Measurements from ENCODE around the gene IQCC. TPM values are rescaled to one million over a fixed set of nuclear protein-coding genes. Genes with fewer than 3 reads are reported as not detected.
"Not testable (repeated sequence)": the region's sequence is repeated elsewhere in the genome, so short reads cannot be mapped to it uniquely, and the experiment has no call there.

Gene IQCC
- total RNA-seq = 1.1 TPM

DNA sequence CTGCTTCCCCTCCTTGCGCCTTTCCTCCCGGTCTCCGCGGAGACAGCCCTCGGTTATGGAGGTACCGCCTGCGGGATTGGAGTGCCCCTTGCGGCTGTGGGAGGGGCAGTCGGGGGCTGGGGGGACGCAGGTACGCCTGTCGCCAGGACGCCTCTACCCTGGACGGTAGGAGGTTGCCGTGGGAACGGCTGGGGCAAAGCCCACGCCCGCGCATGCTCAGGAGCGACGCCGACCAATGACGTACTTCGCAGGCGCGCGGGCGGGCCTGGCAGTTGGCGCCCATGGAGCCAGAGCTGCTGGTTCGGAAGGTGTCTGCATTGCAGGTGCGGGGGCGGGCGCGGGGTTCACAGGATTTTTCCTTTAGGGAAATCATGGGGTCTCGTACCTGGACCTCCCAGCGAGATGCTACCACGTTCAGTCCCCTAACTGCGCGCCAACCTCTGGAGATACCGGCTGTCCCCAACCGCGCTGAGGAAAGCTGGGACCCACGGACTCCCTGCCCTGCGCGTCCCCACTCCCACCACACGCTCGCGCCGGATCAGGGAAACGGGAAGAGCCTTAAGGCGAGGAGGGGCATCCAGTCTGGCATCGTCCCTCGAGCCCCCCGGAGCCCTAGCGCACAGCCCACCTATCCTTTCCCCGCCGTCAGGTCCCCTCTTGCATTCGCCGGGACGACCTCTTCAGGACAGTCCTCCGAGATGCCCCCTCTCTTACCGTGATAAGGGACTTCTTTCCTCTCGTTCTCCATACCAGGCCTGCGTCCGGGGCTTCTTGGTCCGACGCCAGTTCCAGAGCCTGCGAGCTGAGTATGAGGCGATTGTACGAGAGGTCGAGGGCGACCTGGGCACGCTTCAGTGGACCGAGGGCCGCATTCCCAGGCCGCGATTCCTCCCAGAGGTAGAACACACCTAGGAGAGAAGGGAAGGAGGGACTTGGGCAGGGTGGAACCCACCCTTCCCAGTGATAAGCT, at the start of gene IQCC:
Gene IQCC, plus strand, starts transcription at position 271 of the 970 bp plus-strand sequence. Its CDS starts 11 bp downstream, at position 282.
- ATAC-seq (peak; percentile 90), DNase-seq (ENCODE audit: low spot score) (peak; percentile 93)
- intact Hi-C loops (cut with DNase I) = no loop called here

DNA sequence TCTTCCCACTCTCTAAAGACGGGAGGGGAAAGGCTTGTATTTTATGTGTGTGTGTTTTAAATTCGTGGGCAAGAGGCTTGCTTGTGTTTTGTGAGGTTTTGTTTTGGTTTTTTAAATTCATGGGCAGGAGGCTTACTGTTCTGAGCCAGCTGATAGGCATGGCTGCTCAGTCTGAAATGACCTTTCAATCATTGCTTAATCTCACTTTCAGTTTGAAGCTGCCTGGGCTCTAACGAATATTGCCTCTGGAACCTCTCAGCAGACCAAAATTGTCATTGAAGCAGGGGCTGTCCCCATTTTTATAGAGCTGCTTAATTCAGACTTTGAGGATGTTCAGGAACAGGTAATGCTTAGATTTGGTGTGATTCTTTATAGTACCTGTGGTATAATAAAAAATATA, 46.3 kb upstream of the IQCC start:
- DNase-seq (ENCODE audit: low spot score) = no peak
- no peak for ATAC-seq
- intact Hi-C loops (cut with DNase I) = no loop called here

DNA sequence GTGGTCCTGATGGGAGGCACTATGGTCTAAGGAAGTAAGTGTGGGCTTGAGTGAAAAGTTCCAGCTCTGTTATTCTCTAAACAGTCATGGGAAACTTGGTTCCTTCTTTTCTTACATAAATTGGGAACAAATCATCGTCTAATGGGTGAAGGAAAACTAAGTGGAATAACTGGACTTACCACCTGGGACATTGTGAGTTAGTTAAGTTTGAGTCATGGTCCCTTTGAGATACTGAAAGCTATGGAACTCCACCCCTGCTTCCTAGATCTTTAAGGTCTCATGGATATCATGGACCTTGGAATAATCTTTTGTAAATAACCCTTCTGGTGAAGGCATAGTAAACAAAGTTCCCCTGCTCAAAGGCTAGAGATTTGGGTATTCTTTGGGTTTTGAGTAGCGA, 42.1 kb upstream of the IQCC start:
- intact Hi-C loops (cut with DNase I) = no loop called here
- DNase-seq (ENCODE audit: low spot score) (no peak), ATAC-seq (no peak)

DNA sequence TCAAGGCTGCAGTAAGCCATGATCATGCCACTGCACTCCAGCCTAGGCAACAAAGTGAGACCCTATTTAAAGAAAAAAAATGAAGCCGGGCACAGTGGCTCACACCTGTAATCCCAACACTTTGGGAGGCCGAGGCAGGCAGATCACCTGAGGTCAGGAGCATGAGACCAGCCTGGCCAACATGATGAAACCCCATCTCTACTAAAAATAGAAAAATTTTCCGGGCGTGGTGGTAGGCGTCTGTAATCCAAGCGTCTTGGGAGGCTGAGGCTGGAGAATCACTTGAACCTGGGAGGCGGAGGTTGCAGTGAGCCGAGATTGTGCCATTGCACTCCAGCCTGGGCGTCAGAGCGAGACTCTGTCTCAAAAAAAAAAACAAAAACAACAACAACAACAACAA, 39.8 kb upstream of the IQCC start:
- DNase-seq (ENCODE audit: low spot score); intact Hi-C loops (cut with DNase I); ATAC-seq: not testable (repeated sequence)

DNA sequence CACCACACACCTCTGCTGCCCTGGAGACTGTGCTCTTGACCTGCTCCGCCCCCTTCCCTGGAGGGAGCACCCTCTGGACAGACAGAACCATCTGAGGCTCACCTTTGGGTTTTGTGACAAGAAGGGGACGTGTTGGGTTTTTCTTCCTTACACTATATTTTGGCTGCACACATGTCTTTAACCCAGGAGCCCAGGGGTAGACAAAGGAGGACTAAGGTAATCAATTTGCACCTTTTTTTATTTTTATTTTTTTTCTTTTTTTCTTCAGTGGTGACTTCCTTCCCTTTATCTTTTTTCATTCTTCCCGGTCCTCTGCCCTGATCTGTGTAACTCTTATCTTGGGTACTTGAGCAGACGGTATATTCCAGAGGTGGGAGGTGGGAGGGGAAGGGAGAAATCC, 34.5 kb upstream of the IQCC start:
- intact Hi-C loops (cut with DNase I) = no loop called here
- DNase-seq (ENCODE audit: low spot score) (no peak), ATAC-seq (no peak)

DNA sequence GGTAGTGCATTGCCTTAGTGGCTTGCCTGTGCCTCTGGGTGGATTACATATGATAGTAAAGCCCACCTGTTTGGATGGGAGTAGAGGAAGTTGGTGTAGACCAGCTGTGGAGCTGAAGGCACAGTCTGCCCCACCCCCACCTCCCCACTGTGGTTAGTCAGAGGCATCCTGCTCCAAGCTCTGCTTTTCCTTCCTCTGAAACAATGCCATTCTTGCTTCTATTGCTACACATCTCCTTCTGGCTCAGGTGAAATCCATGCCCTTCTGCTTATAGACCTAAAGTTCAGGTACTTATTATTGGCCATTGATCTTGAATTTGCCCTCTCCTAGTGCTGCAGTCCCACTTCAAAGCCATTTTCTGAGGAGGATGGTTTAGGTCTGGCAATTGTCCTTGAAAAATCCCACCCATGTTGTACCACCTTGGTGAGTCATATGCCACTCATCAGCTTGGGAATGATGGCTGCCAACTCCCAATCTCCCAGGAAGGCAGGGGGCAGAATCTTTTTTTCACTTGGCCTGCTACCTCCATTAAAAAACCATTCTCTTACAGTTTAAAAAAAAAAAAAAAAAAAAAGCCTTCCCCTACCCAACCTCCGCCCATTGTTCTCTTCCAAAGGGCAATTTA, 32.7 kb upstream of the IQCC start:
- no peak for DNase-seq (ENCODE audit: low spot score)
- intact Hi-C loops (cut with DNase I) = no loop called here
- ATAC-seq = no peak

DNA sequence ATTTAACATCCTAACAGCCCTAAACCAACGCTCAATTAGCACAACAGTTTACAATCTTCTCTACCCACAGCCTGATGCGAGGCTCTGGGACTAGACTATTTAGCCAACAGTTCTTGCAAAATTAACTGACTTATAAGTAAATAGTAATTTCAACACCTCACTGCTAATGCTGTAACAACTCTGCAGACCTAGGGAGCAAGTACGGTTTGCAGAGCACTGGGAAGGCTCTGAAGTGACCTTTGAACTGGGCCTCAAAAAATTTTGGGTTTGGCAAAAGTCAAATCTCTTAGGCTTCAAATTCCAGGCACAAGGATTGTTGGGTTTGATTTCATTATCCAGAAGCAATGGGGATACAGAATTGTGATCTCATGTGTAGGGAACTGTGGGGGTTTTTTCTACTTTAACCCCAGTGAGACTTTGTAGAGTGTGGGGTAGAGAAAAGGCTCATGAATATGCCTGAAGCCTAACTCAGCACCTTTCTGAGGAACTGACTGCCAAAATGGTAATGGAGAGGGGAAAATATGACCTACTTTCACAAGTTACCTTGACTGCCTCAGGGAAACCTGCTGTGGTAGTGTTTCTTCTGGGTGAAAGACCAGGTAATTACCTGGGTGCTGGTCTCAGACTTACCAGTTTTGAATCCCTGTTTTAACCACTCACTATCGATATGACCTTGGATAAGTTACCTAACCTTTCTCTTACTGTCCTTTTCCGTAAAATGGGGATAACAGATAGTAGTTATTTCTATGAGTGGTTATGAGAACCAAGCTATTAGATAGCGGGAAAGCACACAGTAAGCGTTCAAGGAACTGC, 26.9 kb upstream of the IQCC start:
- no peak for DNase-seq (ENCODE audit: low spot score)
- intact Hi-C loops (cut with DNase I) = no loop called here

DNA sequence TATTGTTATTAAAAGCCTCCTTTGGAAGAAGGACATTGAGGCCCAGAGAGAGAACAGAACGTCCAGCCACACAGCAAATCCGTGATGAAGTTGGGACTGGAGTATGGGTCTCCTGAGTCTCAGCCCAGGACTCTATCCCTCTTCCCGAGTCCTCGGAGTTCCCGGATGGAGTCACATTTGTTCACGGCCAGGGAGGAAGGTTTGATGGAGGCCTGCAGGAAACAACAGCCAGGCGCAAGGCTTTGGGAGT, 26.4 kb upstream of the IQCC start:
- ATAC-seq (no peak), DNase-seq (ENCODE audit: low spot score) (no peak)
- intact Hi-C loops (cut with DNase I) = no loop called here

More for the DNA sequence above, 26.9 kb upstream of the IQCC start:
- peak; percentile 22 for ATAC-seq

DNA sequence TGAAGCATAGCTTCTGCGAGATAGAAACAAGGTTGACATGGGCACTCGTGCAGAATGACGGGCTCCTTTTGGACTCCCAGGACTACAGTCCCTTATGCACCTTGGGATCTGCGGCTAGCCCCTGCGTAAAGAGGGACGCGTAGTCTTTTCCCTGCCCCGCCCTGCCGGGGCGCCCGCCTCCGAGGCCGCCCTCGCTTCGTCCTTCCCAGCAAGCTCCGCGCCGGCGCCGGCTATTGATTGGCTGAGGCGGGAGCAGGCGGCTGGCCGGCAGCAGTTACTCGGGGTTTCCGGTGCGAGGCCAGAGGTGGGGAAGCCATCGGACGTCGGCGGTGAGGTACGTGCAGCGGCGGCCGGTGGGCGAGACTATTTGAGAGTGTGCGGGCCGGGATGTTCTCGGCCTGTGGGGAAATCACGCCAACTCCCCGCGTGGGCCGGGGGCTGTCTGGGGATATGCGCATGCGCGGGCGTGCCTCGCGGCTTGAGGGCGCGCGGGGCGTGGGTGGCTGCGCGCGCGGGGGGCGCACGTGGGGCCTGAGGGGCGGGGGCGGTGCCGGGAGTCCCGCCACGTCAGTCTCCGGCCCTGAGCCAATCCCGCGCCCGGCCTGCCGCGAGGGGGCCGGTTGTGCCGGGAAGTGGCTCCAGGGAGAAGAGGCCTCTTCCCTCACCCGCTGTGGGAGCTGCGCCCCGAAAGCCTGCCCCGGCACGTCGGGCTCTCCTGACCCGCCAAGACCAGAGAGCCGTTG, 25.9 kb upstream of the IQCC start, which contains the start of gene TXLNA:
Gene TXLNA, plus strand, starts transcription at position 233 of the 743 bp plus-strand sequence. CDS start 671 bp downstream, outside the sequence.
- DNase-seq (ENCODE audit: low spot score) = peak; percentile 97
- intact Hi-C loops (cut with DNase I) = no loop called here
- ATAC-seq = peak; percentile 97

DNA sequence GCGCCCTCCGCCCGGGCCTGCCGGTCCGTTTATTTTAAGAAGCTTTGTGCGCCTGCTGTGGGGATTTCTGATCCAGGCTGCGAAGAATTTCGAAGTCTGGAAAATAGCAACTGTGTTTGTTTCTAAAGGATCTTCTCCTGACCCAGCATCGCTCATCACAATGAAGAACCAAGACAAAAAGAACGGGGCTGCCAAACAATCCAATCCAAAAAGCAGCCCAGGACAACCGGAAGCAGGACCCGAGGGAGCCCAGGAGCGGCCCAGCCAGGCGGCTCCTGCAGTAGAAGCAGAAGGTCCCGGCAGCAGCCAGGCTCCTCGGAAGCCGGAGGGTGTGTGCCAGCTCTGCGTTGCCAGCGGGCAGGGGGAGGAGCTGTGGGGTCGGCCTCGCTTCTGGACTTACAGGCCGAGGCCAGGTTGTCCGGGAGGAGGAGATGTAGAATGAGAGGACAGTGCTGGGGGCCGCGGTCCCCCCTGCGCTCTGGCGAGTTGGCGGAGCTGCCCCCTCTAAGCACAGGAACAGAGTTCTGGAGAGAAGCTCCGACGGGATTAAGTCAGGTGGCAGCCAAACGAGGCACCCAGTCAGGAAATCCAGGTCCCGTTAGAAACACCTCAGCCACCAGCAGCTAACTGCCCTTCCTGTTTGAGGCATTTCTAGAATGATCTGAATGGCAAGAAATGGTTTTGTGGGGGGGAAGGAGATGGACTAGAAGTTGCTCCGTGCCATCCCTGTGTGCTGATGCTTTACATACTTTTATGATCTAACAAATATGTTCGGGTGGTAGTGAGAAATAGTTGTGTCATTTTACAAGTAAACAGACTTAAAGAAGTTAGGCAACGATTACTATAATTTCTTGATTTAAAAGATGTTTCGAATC, 25.0 kb upstream of the IQCC start:
- DNase-seq (ENCODE audit: low spot score) (peak; percentile 71), ATAC-seq (peak; percentile 42)
- intact Hi-C loops (cut with DNase I) = no loop called here

DNA sequence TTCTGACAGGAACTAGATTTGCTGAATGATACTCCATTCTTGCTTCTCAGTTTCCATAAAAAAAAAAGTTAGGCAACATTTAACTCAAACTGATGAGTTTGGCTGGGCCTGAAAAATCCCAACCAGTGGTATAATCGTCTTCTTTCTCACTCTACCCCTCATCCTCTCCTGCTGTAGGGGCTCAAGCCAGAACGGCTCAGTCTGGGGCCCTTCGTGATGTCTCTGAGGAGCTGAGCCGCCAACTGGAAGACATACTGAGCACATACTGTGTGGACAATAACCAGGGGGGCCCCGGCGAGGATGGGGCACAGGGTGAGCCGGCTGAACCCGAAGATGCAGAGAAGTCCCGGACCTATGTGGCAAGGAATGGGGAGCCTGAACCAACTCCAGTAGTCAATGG, 24.4 kb upstream of the IQCC start:
- ATAC-seq = no peak
- DNase-seq (ENCODE audit: low spot score) = no peak
- intact Hi-C loops (cut with DNase I) = no loop called here

DNA sequence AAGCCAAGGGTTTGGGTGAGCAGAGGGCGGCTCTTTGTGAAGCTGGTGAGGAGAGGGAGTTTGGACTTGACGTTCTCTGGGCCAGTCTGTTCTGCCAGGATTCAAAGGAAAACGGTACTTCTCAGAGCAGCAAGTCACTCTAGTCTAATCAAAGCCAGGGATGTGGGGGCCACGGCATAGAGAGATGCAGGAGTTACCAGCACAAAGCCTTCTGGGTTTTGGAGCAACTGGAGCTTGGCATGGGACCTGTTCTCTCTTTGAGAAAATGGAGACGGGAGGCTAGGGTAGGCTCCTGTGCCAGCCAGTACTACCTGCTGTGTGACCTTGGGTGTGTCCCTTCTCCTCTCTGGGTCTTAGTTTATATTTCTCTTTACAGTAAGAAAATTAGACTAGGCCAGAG, 23.9 kb upstream of the IQCC start:
- intact Hi-C loops (cut with DNase I) = no loop called here
- DNase-seq (ENCODE audit: low spot score) (no peak), ATAC-seq (no peak)

DNA sequence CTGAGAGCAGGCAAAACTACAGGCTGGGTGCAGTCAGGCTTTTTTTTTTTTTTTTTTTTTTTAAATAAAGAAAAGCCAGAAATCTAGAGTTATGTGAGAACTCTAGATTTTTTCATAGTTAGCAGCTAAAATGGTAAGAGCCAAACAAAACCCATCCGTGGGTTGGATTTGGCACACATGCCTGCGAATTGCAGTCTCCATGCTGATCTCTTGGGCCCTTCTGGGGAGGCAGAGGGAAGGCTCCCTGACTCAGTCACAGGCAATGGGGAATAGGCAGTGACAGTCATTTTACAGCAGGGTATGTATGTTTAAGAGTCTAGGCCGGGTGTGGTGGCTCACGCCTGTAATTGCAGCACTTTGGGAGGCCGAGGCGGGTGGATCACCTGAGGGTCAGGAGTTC, 23.4 kb upstream of the IQCC start:
- intact Hi-C loops (cut with DNase I) = no loop called here
- DNase-seq (ENCODE audit: low spot score) (no peak), ATAC-seq (no peak)

DNA sequence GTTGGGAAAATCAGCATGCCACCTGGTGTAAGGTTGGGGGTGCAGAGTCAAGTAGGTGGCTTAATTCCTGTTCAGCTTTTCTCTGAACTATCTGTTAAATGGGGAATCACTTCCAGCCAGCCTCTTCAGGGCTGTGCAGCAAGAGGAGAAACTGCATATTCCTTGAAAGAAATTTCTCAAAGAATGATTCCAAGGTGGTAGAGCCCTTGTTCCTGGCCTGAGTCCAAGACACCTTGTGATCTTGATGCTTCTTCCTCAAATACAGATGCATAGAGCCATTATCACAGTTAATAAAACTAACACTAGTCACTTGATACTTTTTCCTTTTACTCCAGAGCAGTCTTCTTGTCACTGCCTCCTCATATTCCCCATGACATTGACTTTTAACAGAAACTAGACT, 20.8 kb upstream of the IQCC start:
- intact Hi-C loops (cut with DNase I) = no loop called here
- no peak for DNase-seq (ENCODE audit: low spot score)
- no peak for ATAC-seq

DNA sequence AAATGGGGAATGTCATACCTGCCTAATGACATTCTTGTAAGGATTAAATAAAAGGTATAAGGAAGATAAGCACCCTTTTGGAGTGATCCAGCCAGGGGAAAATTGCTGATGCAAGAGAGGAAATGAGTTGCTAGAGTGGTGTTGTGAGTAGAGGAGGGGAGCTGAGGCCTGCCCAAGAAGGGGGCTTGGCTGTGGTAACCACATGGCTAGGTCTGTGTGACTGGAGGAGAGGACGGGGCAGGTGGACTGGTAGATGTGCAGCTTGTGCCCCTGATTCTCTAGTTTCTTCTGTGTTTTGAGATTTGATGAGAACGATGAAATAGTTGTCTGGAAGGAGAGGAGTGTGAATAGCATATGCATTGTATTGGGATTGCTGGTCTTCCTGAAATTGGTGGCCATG, 19.4 kb upstream of the IQCC start:
- DNase-seq (ENCODE audit: low spot score) (no peak), ATAC-seq (no peak)
- intact Hi-C loops (cut with DNase I) = no loop called here

DNA sequence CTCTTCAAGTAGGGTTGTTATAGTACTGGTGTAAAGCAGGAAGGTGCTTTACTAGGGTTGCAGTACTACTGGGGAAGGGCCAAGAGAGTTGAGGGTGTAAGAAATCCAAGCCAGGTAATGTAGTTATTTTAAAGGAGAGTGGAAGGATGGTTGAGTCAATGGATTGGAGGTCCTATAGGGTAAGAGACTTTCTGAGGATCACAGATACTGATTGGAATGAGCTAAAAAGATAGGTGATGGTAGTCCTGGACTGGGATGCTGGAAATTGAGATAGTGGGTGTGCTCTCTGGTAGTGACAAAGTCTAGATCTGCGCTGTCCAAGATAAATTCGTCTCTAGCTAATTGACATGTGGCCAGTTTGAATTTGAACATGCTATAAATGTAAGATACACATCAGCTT, 19.0 kb upstream of the IQCC start:
- DNase-seq (ENCODE audit: low spot score) (no peak), ATAC-seq (no peak)
- intact Hi-C loops (cut with DNase I) = no loop called here

DNA sequence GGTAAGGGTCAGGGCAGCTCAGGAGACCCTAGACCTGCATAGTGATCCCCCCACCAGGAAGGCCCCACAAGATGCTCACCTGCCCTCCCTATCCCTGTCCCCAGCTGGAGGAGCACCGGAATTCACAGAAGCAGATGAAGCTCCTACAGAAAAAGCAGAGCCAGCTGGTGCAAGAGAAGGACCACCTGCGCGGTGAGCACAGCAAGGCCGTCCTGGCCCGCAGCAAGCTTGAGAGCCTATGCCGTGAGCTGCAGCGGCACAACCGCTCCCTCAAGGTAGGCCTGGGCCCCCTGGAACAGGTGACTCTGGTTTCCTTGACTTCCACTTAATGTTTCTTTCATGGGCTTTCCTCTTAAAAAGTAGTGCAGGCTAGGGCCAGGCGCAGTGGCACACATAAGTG, 17.6 kb upstream of the IQCC start:
- intact Hi-C loops (cut with DNase I) = no loop called here
- ATAC-seq (no peak), DNase-seq (ENCODE audit: low spot score) (no peak)

DNA sequence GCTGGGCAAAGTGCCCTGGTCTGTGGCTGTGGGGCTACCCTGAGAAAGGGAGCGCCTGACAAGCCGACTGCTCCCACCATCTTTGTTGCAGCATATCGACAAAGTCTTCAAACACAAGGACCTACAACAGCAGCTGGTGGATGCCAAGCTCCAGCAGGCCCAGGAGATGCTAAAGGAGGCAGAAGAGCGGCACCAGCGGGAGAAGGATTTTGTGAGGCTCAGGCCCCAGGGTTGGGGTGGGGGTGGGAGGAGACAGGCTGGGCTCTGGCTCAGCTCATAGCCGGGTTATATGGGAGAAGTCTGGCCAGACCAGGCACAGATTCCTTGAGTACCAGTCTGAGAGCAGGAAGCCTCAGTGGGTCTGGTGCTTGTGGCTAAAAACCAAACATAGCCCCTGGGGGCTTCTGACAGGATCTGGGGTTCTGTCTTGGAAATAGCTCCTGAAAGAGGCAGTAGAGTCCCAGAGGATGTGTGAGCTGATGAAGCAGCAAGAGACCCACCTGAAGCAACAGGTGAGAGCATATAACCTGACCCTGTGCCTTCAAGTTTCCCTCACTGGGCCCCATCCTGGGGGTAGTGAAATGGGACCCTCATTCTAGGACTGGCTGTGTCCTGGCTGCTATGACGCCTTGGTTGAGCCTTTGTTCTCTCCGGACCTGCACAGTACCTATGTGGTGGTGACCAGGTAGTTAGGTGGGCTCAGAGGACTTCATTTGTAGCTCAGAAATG, 13.1 kb upstream of the IQCC start:
- no peak for DNase-seq (ENCODE audit: low spot score)
- intact Hi-C loops (cut with DNase I) = no loop called here
- no peak for ATAC-seq

All from sciatic nerve (tissue), 2 donors.